Lower lobe of right lung (tissue), 2 donors: ENCODE results near the gene LTA. TPM values are rescaled to one million over a fixed set of nuclear protein-coding genes. Genes with fewer than 3 reads are reported as not detected.

Experiments
- ATAC-seq, 2 donors: fragments of 200-7000 bp; cut with Tn5 transposase; one replicate each; pipeline ENCODE4 v1.9.1; 2020 to 2022; ENCODE audit warnings: mild to moderate bottlenecking in 2 of 2, moderate library complexity in 2 of 2
- DNase-seq: peaks from one replicate; pipeline ENCODE4 v3.0.0-alpha.2; 2020
- H3K27ac ChIP-seq: fragments of 200-600 bp; one replicate; pipeline ENCODE4 v1.8.0; 2022
- H3K27me3 ChIP-seq: fragments of 200-600 bp; one replicate; pipeline ENCODE4 v1.8.0; 2022; ENCODE audit warnings: low read depth
- H3K36me3 ChIP-seq: fragments of 200-600 bp; one replicate; pipeline ENCODE4 v1.8.0; 2022; ENCODE audit warnings: mild to moderate bottlenecking
- H3K4me1 ChIP-seq: fragments of 200-600 bp; one replicate; pipeline ENCODE4 v1.8.0; 2022
- H3K4me3 ChIP-seq: fragments of 200-600 bp; one replicate; pipeline ENCODE4 v1.8.0; 2022; ENCODE audit warnings: mild to moderate bottlenecking
- H3K9me3 ChIP-seq: fragments of 200-600 bp; one replicate; pipeline ENCODE4 v1.8.0; 2022
- CTCF ChIP-seq: fragments of 200-600 bp; IDR thresholded peaks from one replicate; pipeline ENCODE4 v1.8.0; 2022; ENCODE audit warnings: antibody characterized with exemption, mild to moderate bottlenecking
- intact Hi-C: fragments of 100-400 bp; cut with DNase I; formaldehyde crosslinking; loops from one replicate; pipeline ENCODE4 v1.11.0; 2022
- total RNA-seq: library from RNA; stranded (reverse); fragmentation: NEBNext Ultra II Directional; extraction: Animal tissue kit (Norgen Biotek cat#: 25700); gene quantifications from one replicate; pipeline ENCODE4 v1.2.1, GENCODE V29; 2021
- donor health status: DM: no; HTN: yes; CAD: no; lungs with severe emphysema.

The LTA gene
- total RNA-seq, 1 donor from 2014 or later, result not detected

- H3K4me1 ChIP-seq, result peaks cover 33% of the 10 kb centered on the region
- no peak for TF ChIP-seq CTCF
- DNase-seq (no peak), ATAC-seq (no peak)
- intact Hi-C loops, result no loop called here
- H3K4me3 ChIP-seq, result no peak overlapping the region
- H3K9me3 ChIP-seq, result no peaks in the 10 kb centered on the region
- H3K36me3 ChIP-seq, result peaks cover 65% of the 10 kb centered on the region
- no peaks in the 10 kb centered on the region for H3K27me3 ChIP-seq
- no peak overlapping the region for H3K27ac ChIP-seq
Measured at GRCh38 chr6:31538805-31539400, 33.2 kb upstream of the LTA start.

- TF ChIP-seq CTCF, result no peak
- Histone ChIP-seq H3K36me3 (peaks cover 48% of the 10 kb centered on the region), H3K4me1 (peaks cover 33% of the 10 kb centered on the region), H3K27ac (peak overlapping the region; percentile 90), H3K27me3 (no peaks in the 10 kb centered on the region), H3K9me3 (no peaks in the 10 kb centered on the region), H3K4me3 (peak overlapping the region; percentile 85)
- ATAC-seq (no peak), DNase-seq (no peak)
- intact Hi-C loops, result loop anchor here (10.0 kb wide), 1 partner anchor 54 kb away; the partner anchor contains the start of gene NCR3
Measured at GRCh38 chr6:31540640-31541039, 31.4 kb upstream of the LTA start.

- Histone ChIP-seq H3K4me1 (peaks cover 33% of the 10 kb centered on the region), H3K27me3 (no peaks in the 10 kb centered on the region), H3K9me3 (no peaks in the 10 kb centered on the region), H3K36me3 (peaks cover 43% of the 10 kb centered on the region), H3K4me3 (peak overlapping the region; percentile 85), H3K27ac (peak overlapping the region; percentile 90)
- DNase-seq, result no peak
- intact Hi-C loops, result loop anchor here (10.0 kb wide), 1 partner anchor 54 kb away; the partner anchor contains the start of gene NCR3
- TF ChIP-seq CTCF, result no peak
- ATAC-seq, result peak; percentile 57 to 69
Measured at GRCh38 chr6:31541059-31541657, 30.9 kb upstream of the LTA start.

- intact Hi-C loops, result loop anchor here (10.0 kb wide), 1 partner anchor 53 kb away; the partner anchor contains the start of gene NCR3
- H3K9me3 ChIP-seq, result no peaks in the 10 kb centered on the region
- no peak for TF ChIP-seq CTCF
- H3K36me3 ChIP-seq, result peaks cover 36% of the 10 kb centered on the region
- ATAC-seq, result peak; percentile 96
- H3K27me3 ChIP-seq, result no peaks in the 10 kb centered on the region
- peak; percentile 96 for DNase-seq
- H3K4me3 ChIP-seq, result peak within 1 kb of the TSS; percentile 85
- peak within 1 kb of the TSS; percentile 90 for H3K27ac ChIP-seq
- peaks cover 39% of the 10 kb centered on the region for H3K4me1 ChIP-seq
Measured at GRCh38 chr6:31541658-31542521, 30.2 kb upstream of the LTA start, which contains the start of gene DDX39B. TSS of gene DDX39B (minus strand) at chr6:31542003. CDS start at chr6:31540532, 1,471 bp downstream.

- no peak for DNase-seq
- ATAC-seq, result no peak
- H3K4me1 ChIP-seq, result peaks cover 46% of the 10 kb centered on the region
Measured at GRCh38 chr6:31543639-31544038, 28.4 kb upstream of the LTA start.

More at GRCh38 chr6:31543639-31544038, 28.4 kb upstream of the LTA start:
- no peak for TF ChIP-seq CTCF
- intact Hi-C loops, result loop anchor here (10.0 kb wide), 1 partner anchor 51 kb away; the partner anchor contains the start of gene NCR3
- Histone ChIP-seq H3K4me3 (no peak overlapping the region), H3K27me3 (no peaks in the 10 kb centered on the region), H3K36me3 (peaks cover 18% of the 10 kb centered on the region), H3K9me3 (no peaks in the 10 kb centered on the region), H3K27ac (no peak overlapping the region)
